ENCODE measurements around the gene LETMD1. TPM values are rescaled to one million over a fixed set of nuclear protein-coding genes. Genes with fewer than 3 reads are reported as not detected.

Gene LETMD1
- total and polyA plus RNA-seq, 2 of the 13 experiments (the other 11 are each of a cell fraction or from before 2014, with no cell fraction given): 43.3 to 87.7 TPM

GRCh38 chr12:51083126-51083833 lies 35.2 kb downstream of the LETMD1 start, which contains the start of gene CSRNP2 (continued):
- TF ChIP-seq E2F5 (CRISPR knock-in tag; conservative IDR thresholded peaks at IDR 0.05) (no peak; the same call in 1 of the 2 replicates), SMYD3 (CRISPR knock-in tag; IDR thresholded peaks at IDR 0.05) (peak; percentile 56; the same call in 1 of the 2 replicates), ZNF432 (CRISPR knock-in tag; IDR thresholded peaks at IDR 0.05; ENCODE audit: borderline replicate concordance) (no peak), SRY (CRISPR knock-in tag; IDR thresholded peaks at IDR 0.05) (peak; percentile 40; the same call in 1 of the 2 replicates), HDAC2 (CRISPR knock-in tag; IDR thresholded peaks at IDR 0.05) (no peak), NFAT5 (CRISPR knock-in tag; IDR thresholded peaks at IDR 0.05) (0 out of 2 replicates have a peak, but pooled peaks have one; percentile 64), ZNF260 (CRISPR knock-in tag; IDR thresholded peaks at IDR 0.05; ENCODE audit: borderline replicate concordance, low read depth) (no peak), HOXA5 (CRISPR knock-in tag; IDR thresholded peaks at IDR 0.05) (peak; percentile 91), ZFP36L1 (CRISPR knock-in tag; IDR thresholded peaks at IDR 0.05) (no peak), ZNF343 (CRISPR knock-in tag; IDR thresholded peaks at IDR 0.05) (no peak), ATF7 (IDR thresholded peaks at IDR 0.05) (no peak), ATF7 (CRISPR knock-in tag; IDR thresholded peaks at IDR 0.05) (no peak), SUZ12 (IDR thresholded peaks at IDR 0.05; ENCODE audit: low read depth, low read length) (peak; percentile 85), GMEB2 (CRISPR knock-in tag; IDR thresholded peaks at IDR 0.05; ENCODE audit: low read depth) (peak; percentile 90), ZNF547 (CRISPR knock-in tag; IDR thresholded peaks at IDR 0.05) (no peak), PBX3 (CRISPR knock-in tag; IDR thresholded peaks at IDR 0.05; ENCODE audit: borderline replicate concordance) (no peak), SNAPC2 (CRISPR knock-in tag; IDR thresholded peaks at IDR 0.05) (no peak), CERS6 (CRISPR knock-in tag; IDR thresholded peaks at IDR 0.05) (no peak), GABPA (IDR thresholded peaks at IDR 0.05; ENCODE audit: low read depth, low read length) (no peak), GABPA (CRISPR knock-in tag; IDR thresholded peaks at IDR 0.05; ENCODE audit: low read depth) (peak; percentile 77; the same call in 1 of the 2 replicates)
